ENCODE data around the gene PACSIN3. TPM values are rescaled to one million over a fixed set of nuclear protein-coding genes. Genes with fewer than 3 reads are reported as not detected.
A peak's percentile ranks its signal among the peaks of the same experiment; 100 is the strongest.

The PACSIN3 gene
- total RNA-seq, 1 donor from 2014 or later = 57.4 TPM

- Histone ChIP-seq H3K4me3 (ENCODE audit: low read depth, low read length) (no peak overlapping the region), H3K36me3 (ENCODE audit: control insufficient read depth, insufficient read depth, low read length) (no peaks in the 10 kb centered on the region), H3K27me3 (ENCODE audit: control insufficient read depth, insufficient read depth, low read length) (no peaks in the 10 kb centered on the region)
- TF ChIP-seq CTCF (IDR thresholded peaks at IDR 0.05; ENCODE audit: insufficient read depth, low read length, poor library complexity, severe bottlenecking) = no peak
- no peak for DNase-seq (ENCODE audit: low read depth)
Measured at GRCh38 chr11:47161890-47162289, 24.3 kb downstream of the PACSIN3 start.

GRCh38 chr11:47161134-47161854, 24.9 kb downstream of the PACSIN3 start:
- Histone ChIP-seq H3K4me3 (ENCODE audit: low read depth, low read length) (no peak overlapping the region), H3K36me3 (ENCODE audit: control insufficient read depth, insufficient read depth, low read length) (no peaks in the 10 kb centered on the region), H3K27me3 (ENCODE audit: control insufficient read depth, insufficient read depth, low read length) (no peaks in the 10 kb centered on the region)
- peak; percentile 80 for TF ChIP-seq CTCF (IDR thresholded peaks at IDR 0.05; ENCODE audit: insufficient read depth, low read length, poor library complexity, severe bottlenecking)
- no peak for DNase-seq (ENCODE audit: low read depth)

GRCh38 chr11:47160753-47161133, 25.5 kb downstream of the PACSIN3 start:
- TF ChIP-seq CTCF (IDR thresholded peaks at IDR 0.05; ENCODE audit: insufficient read depth, low read length, poor library complexity, severe bottlenecking) = no peak
- H3K27me3 ChIP-seq (ENCODE audit: control insufficient read depth, insufficient read depth, low read length) = no peaks in the 10 kb centered on the region
- H3K36me3 ChIP-seq (ENCODE audit: control insufficient read depth, insufficient read depth, low read length) = no peaks in the 10 kb centered on the region
- no peak overlapping the region for H3K4me3 ChIP-seq (ENCODE audit: low read depth, low read length)
- DNase-seq (ENCODE audit: low read depth) = no peak

- no peaks in the 10 kb centered on the region for H3K27me3 ChIP-seq (ENCODE audit: control insufficient read depth, insufficient read depth, low read length)
- DNase-seq (ENCODE audit: low read depth) = no peak
- no peak overlapping the region for H3K4me3 ChIP-seq (ENCODE audit: low read depth, low read length)
- TF ChIP-seq CTCF (IDR thresholded peaks at IDR 0.05; ENCODE audit: insufficient read depth, low read length, poor library complexity, severe bottlenecking) = no peak
- no peaks in the 10 kb centered on the region for H3K36me3 ChIP-seq (ENCODE audit: control insufficient read depth, insufficient read depth, low read length)
Measured at GRCh38 chr11:47158242-47158641, 28.0 kb downstream of the PACSIN3 start.

- Histone ChIP-seq H3K4me3 (ENCODE audit: low read depth, low read length) (no peak overlapping the region), H3K27me3 (ENCODE audit: control insufficient read depth, insufficient read depth, low read length) (no peaks in the 10 kb centered on the region), H3K36me3 (ENCODE audit: control insufficient read depth, insufficient read depth, low read length) (no peaks in the 10 kb centered on the region)
- DNase-seq (ENCODE audit: low read depth) = no peak
- no peak for TF ChIP-seq CTCF (IDR thresholded peaks at IDR 0.05; ENCODE audit: insufficient read depth, low read length, poor library complexity, severe bottlenecking)
Measured at GRCh38 chr11:47157805-47158204, 28.4 kb downstream of the PACSIN3 start.

- TF ChIP-seq CTCF (IDR thresholded peaks at IDR 0.05; ENCODE audit: insufficient read depth, low read length, poor library complexity, severe bottlenecking) = no peak
- Histone ChIP-seq H3K27me3 (ENCODE audit: control insufficient read depth, insufficient read depth, low read length) (no peaks in the 10 kb centered on the region), H3K36me3 (ENCODE audit: control insufficient read depth, insufficient read depth, low read length) (no peaks in the 10 kb centered on the region), H3K4me3 (ENCODE audit: low read depth, low read length) (no peak overlapping the region)
- no peak for DNase-seq (ENCODE audit: low read depth)
Measured at GRCh38 chr11:47156951-47157350, 29.3 kb downstream of the PACSIN3 start.

All from kidney epithelial cell (primary cell).